Measurements from ENCODE around the gene CYP46A1. TPM values are rescaled to one million over a fixed set of nuclear protein-coding genes. Genes with fewer than 3 reads are reported as not detected.
A peak's percentile ranks its signal among the peaks of the same experiment; 100 is the strongest.

Gene CYP46A1
- total RNA-seq, 1 experiment from 2014 or later, result not detected

DNA sequence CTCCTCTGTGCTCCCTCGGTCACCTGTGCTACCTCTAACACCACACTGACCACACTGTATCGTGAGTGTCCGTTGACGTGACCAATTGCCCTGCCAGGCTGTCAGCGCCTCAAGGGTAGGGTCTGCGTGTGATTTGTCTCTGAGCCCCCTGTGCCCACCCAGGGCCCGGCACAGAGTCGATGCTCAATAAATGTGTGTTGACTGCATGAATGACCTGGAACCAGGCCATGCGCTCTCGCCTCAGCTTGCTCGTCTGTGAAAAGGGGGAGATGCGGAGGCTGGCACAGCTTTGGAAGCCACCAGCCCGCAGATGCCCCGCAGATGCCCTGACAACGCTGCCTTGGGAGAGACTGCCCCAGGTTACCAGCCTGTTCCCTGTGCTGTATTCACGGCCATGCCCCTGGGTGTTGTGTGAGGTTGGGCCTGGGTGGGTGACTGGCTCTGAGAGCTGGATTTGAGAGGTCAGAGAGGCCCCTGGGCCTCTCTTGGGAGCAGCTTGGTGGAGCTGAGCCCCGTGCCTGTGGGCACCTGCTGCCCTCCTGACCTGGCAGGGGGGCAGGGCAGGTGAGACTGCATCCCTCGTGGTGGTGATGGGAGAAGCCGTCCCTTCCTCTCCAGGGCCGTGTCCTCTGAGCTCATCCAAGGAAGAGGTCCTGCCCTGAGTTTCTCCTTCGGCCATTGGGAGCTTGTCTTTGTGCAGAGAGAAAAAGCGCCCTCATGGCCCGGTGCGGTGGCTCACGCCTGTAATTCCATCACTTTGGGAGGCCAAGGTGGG, 43.2 kb downstream of the CYP46A1 start:
- no peak for DNase-seq
- Histone ChIP-seq H3K4me3 (no peak overlapping the region), H3K9me3 (no peaks in the 10 kb centered on the region), H3K36me3 (no peaks in the 10 kb centered on the region), H3K27me3 (no peaks in the 10 kb centered on the region)

DNA sequence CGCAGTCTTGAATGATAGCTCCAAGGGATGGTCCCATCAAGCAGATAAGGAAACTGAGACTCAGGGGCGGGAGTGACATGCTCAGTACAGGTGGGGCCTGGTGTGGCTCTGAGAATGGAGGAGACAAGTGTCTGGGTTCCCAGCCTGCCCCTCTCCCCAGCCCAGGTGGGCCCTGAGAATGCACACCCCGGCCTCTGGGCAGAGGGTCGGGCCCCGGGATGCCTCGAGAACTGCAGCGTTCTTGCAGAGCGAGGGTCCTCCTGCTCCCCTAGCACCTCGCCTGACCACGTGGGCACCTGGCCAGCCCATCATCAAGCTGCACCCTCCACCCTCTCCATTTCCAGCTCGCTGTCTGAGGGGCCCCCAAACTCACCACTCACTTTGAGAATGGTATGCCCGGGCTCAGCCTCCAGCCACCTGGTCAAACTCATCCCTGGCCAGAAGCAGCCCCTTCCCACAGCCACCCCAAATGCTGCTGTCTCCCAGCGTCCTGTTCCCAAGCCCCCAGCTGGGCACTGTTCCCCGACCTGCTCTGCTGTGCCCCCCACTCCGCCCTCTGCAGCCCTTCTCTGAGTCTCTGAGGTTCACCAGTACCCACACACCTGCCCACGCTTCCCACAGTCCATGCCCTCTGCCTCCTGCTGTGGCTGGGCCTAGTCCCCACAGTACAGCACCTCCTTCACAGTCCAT, 44.3 kb downstream of the CYP46A1 start:
- Histone ChIP-seq H3K4me3 (no peak overlapping the region), H3K9me3 (no peaks in the 10 kb centered on the region), H3K27me3 (no peaks in the 10 kb centered on the region), H3K36me3 (no peaks in the 10 kb centered on the region)
- DNase-seq, result no peak

- H3K9me3 ChIP-seq, result no peaks in the 10 kb centered on the region
- H3K36me3 ChIP-seq, result no peaks in the 10 kb centered on the region
- H3K27me3 ChIP-seq, result no peaks in the 10 kb centered on the region
- DNase-seq, result no peak
- H3K4me3 ChIP-seq, result no peak overlapping the region
Measured at GRCh38 chr14:99728981-99729451, 44.9 kb downstream of the CYP46A1 start.

DNA sequence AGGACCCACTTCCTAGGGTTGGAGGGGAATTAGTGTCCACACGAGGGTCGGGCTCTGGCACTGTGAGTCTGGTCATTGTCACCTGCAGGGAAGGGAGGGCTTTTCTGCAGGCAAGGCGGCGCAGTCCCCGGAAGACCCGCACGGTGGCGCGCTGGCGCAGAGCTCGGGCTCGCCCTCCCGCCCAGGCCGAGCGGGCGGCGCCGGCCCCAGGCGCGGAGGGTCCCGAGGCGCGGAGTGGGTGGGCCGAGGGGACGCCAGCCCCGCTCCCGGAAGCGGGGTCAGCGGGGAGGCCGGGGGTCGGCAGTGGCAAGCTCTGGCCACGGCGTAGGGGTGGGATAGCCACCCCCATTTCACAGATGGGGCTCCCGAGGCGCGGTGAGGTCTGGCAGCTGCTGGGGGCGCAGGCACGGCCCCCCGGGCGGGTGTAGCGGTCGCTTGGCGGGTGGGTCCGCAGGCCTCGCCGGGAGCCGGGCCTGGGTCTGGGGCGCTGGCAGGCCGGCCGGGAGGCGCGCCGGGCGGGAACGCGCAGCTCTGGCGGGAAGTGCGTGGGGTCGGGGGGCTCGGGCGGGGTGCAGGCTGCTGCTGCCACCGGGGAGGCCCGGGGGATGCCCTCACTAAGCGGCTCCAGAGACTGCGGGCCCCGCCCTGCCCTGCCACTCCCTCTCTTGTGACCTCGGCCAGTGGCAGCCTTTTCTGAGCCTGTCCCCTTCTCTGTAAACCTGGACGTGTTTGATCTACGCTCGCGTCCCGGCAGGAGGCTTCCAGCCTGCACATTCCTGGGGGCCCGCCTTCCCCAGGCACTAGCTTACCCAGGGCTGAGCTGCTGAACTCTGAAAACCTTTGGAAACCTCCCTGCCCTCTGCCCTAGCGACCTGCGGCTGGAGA, 46.1 kb downstream of the CYP46A1 start:
- Histone ChIP-seq H3K9me3 (no peaks in the 10 kb centered on the region), H3K27me3 (no peaks in the 10 kb centered on the region), H3K4me3 (no peak overlapping the region), H3K36me3 (no peaks in the 10 kb centered on the region)
- peak; percentile 33 for DNase-seq

DNA sequence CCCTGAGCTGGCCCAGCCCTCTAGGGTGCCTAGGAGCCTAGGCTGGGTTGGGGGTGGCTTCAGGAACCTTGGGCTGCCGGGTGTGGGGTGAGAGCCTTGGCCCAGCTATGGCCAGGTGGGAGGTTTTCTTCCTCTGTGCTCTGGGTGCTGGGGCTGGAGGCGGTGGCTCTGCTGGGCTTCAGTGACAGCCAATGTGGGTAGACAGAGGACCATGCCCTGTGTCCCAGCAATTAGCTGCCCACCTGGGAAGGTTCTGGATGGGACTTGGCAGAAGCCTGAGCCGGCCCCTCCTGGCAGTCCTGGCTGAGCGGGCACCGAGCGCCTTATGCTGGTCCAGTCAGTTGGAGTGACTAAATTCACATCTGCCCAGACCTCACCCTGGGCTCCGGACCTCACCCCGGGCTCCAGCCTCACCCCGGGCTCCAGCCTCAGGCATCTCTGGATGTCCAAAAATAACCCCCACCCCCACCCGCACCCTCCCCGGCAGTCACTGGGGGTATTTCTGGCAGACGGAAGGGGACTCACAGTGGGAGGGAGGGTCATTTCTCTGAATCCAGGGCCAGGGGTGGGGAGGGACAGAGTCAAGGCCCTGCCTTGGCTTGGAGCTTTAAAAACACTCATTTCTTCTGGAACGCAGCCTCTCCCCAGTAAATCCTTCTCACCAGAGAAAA, 46.9 kb downstream of the CYP46A1 start:
- DNase-seq, result no peak
- Histone ChIP-seq H3K9me3 (no peaks in the 10 kb centered on the region), H3K36me3 (no peaks in the 10 kb centered on the region), H3K27me3 (no peaks in the 10 kb centered on the region), H3K4me3 (no peak overlapping the region)

DNA sequence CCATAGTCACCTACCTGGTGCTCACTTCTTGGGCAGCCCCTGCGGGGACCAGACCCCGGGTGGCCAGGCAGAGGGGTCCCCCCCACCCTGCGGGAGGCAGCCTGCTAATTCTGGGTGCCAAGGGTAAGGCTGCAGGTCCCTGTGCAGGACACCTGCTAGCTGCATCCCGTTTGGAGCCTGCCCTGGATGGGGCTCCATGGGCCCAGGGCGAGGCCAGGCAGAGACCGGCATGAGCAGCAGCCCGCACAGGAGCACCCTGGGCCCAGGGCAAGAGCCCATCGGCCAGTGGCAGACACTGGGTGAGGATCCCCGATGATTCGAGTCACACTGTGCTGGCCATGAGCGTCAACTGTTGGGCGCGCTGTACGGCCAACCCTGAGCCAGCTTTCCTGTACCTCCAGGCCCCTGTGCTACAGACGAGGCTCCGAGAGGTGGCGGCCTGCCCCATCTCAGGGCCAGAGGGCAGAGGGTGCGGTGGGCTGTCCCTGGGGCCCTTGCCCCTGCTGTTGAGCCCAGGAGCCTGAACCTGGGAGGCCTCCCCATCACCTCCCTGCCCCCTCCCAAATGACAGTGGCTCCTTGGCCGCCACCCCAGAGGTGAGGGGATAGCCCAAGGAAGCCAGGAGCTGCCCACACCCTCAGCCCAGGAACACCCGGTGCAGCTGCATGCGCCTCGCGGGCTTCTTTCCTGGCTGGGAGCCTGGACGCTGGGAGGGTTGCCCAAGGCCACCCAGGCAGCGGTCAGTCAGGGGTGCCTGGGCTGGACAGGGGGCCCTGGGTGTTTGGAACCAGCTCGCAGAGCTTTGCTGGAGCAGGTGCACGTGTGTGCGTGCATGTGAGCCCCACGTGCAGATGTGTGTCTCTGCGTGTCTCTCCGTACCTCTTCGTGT, 47.7 kb downstream of the CYP46A1 start:
- Histone ChIP-seq H3K27me3 (no peaks in the 10 kb centered on the region), H3K4me3 (no peak overlapping the region), H3K36me3 (no peaks in the 10 kb centered on the region), H3K9me3 (no peaks in the 10 kb centered on the region)
- DNase-seq, result no peak

- H3K4me3 ChIP-seq, result no peak overlapping the region
- no peaks in the 10 kb centered on the region for H3K27me3 ChIP-seq
- no peak for DNase-seq
Measured at GRCh38 chr14:99732436-99733210, 48.5 kb downstream of the CYP46A1 start.

GRCh38 chr14:99733211-99733539, 49.1 kb downstream of the CYP46A1 start:
- H3K9me3 ChIP-seq, result no peaks in the 10 kb centered on the region
- H3K4me3 ChIP-seq, result no peak overlapping the region
- no peak for DNase-seq
- H3K36me3 ChIP-seq, result no peaks in the 10 kb centered on the region
- no peaks in the 10 kb centered on the region for H3K27me3 ChIP-seq

More at GRCh38 chr14:99732436-99733210, 48.5 kb downstream of the CYP46A1 start:
- H3K36me3 ChIP-seq, result no peaks in the 10 kb centered on the region
- H3K9me3 ChIP-seq, result no peaks in the 10 kb centered on the region

DNA sequence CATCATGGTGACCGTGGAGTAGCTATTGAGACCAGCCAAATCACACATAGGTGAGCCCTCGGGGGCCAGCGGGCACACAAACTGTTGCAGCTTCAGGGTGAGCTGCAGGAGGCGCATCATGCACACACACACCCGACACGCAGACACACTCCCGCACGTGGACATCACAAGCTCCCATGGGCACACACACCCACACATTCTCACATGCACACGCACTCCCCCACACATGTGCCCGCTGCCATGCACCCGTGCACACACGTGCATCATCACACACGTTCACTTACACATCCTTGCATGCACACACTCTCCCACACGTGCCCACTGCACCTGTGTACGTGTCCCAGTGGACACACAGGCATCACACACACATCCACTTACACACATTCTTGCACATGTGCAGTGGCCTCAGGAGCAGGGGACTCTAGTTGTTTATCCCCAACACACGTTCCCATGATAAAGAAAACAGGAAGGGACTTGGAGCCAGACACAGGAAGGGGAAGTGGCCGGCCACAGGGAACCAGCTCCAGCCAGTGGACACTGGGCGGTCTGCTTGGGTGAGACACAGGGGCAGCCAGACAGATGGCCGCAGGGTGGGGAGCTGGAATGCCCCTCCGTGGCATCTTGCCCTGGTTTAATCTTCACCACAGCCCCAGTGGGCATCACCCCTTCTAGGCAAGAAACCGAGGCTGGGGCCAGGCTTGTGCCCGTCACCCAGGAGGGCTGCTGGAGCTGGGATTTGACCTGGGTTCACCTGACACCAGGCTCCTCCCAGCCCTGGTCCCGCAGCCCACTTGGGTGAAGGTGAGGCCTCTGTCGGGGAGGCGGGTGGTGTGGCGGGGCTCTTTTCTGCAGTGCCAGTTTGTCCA, 49.7 kb downstream of the CYP46A1 start:
- no peak for DNase-seq
- Histone ChIP-seq H3K36me3 (no peaks in the 10 kb centered on the region), H3K9me3 (no peaks in the 10 kb centered on the region), H3K4me3 (no peak overlapping the region), H3K27me3 (no peaks in the 10 kb centered on the region)

DNA sequence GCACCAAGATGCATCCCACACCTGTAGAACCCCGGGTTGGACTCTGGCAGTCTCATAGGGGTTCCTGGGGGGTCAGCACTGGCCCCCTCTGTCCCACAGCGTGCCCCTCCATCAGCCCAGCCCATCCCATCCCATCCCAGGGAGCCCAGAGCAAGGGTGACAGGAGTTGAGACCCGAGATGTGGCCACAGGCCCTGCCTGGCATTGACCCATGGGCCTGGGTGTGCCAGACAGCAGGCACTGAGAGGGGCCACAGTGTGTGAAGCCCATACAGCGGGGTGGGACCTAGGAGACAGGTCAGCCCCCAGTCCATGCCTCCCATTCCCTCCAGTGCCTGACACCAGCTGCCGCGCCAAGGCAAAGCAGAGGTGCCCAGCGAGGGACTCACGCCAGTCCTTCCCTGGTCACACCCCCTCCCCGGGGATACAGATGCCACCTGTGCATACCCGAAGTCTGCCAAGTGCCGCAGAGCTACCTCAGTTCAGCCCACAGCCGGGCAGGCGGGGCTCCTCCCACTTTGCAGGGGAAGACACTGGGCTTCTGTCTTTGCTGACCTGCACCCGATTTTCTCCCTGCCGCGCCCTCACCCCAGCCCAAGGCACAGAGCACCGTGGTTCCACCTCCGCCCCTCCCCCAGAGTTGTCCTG, 50.4 kb downstream of the CYP46A1 start:
- Histone ChIP-seq H3K27me3 (no peaks in the 10 kb centered on the region), H3K9me3 (no peaks in the 10 kb centered on the region), H3K36me3 (no peaks in the 10 kb centered on the region), H3K4me3 (no peak overlapping the region)
- DNase-seq, result no peak

GRCh38 chr14:99735189-99736135, 51.4 kb downstream of the CYP46A1 start:
- Histone ChIP-seq H3K27me3 (no peaks in the 10 kb centered on the region), H3K36me3 (no peaks in the 10 kb centered on the region), H3K4me3 (no peak overlapping the region), H3K9me3 (no peaks in the 10 kb centered on the region)
- no peak for DNase-seq

GRCh38 chr14:99736603-99737371, 52.7 kb downstream of the CYP46A1 start:
- no peaks in the 10 kb centered on the region for H3K9me3 ChIP-seq
- no peaks in the 10 kb centered on the region for H3K36me3 ChIP-seq
- no peak for DNase-seq
- H3K27me3 ChIP-seq, result no peaks in the 10 kb centered on the region
- no peak overlapping the region for H3K4me3 ChIP-seq
